ENCODE data around the gene USP20. TPM values are rescaled to one million over a fixed set of nuclear protein-coding genes. Genes with fewer than 3 reads are reported as not detected.

USP20 gene
- total RNA-seq, 2 donors from 2014 or later = 24.4 to 25.8 TPM

DNA sequence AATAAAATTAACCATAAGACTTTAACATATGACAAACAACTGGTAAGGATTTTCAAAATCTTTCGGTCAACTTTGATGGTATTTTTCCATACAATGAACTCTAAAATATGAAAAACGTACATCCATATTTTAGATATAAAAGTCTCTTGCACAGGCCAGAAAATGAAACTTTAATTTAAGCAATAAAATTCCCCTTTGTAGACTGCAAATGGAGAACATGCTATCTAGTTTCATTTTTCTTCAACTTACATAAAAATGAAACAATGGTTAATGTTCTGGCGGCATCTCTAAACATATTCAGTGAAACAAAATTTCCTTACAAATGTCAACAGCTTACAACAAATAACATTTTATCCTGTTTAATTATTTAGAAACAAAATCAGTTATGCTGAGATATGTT is 84.0 kb downstream of the USP20 start:
- H3K27ac Mint-ChIP-seq = no peak overlapping the region
- Histone ChIP-seq H3K27me3 (ENCODE audit: control insufficient read depth, insufficient read depth, low read length, poor library complexity, severe bottlenecking) (no peaks in the 10 kb centered on the region), H3K36me3 (ENCODE audit: control insufficient read depth, insufficient read depth, low read length) (peaks cover 42% of the 10 kb centered on the region), H3K9me3 (ENCODE audit: control insufficient read depth, low read length) (no peaks in the 10 kb centered on the region), H3K9ac (ENCODE audit: extremely low read depth, low read length, poor library complexity, severe bottlenecking) (no peak overlapping the region), H3K4me3 (ENCODE audit: low read length) (no peak overlapping the region), H3K4me1 (ENCODE audit: control insufficient read depth, insufficient read depth, low read length) (no peaks in the 10 kb centered on the region), H3K27ac (ENCODE audit: low read depth, low read length) (no peak overlapping the region)
- no peaks in the 10 kb centered on the region for H3K4me1 Mint-ChIP-seq
- DNase-seq = no peak
- WGBS, 2 experiments (ENCODE audit: insufficient coverage in 1 of 2, insufficient read length in 1 of 2) = 40 to 64% methylated on average over 2 to 3 of the region's 3 CpGs
- H3K4me3 Mint-ChIP-seq = no peak overlapping the region
- no peaks in the 10 kb centered on the region for H3K9me3 Mint-ChIP-seq
- no peak for TF ChIP-seq CTCF (conservative IDR thresholded peaks at IDR 0.05)
- no peaks in the 10 kb centered on the region for H3K27me3 Mint-ChIP-seq (ENCODE audit: insufficient read depth)
- peaks cover 12% of the 10 kb centered on the region for H3K36me3 Mint-ChIP-seq (ENCODE audit: low read depth)

DNA sequence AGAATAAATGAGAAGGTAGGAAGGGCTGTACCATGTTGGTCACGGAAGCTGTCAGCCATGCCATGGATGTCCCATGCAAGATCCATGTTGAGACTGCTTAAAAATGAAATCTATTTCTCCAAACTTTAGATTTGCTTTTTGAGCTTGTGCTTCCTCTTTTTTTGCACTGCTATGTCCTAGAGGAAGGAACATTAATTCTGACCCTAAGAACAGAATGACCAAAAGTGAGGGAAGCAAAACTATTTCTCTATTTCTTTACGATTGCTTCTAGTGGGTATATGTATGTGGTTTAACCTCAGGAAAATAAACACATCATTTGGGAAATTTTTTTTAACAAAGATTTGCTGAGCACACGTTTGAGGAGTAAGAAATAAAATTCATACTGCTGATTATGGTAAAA is 84.6 kb downstream of the USP20 start:
- H3K27me3 Mint-ChIP-seq (ENCODE audit: insufficient read depth) = no peaks in the 10 kb centered on the region
- 90 to 94% methylated on average over 3 of the region's 3 CpGs for WGBS, 2 experiments (ENCODE audit: insufficient coverage in 1 of 2, insufficient read length in 1 of 2)
- H3K27ac Mint-ChIP-seq = no peak overlapping the region
- no peak for TF ChIP-seq CTCF (conservative IDR thresholded peaks at IDR 0.05)
- H3K4me1 Mint-ChIP-seq = no peaks in the 10 kb centered on the region
- Histone ChIP-seq H3K4me3 (ENCODE audit: low read length) (no peak overlapping the region), H3K4me1 (ENCODE audit: control insufficient read depth, insufficient read depth, low read length) (no peaks in the 10 kb centered on the region), H3K36me3 (ENCODE audit: control insufficient read depth, insufficient read depth, low read length) (peaks cover 48% of the 10 kb centered on the region), H3K9ac (ENCODE audit: extremely low read depth, low read length, poor library complexity, severe bottlenecking) (no peak overlapping the region), H3K9me3 (ENCODE audit: control insufficient read depth, low read length) (no peaks in the 10 kb centered on the region), H3K27me3 (ENCODE audit: control insufficient read depth, insufficient read depth, low read length, poor library complexity, severe bottlenecking) (no peaks in the 10 kb centered on the region), H3K27ac (ENCODE audit: low read depth, low read length) (no peak overlapping the region)
- H3K4me3 Mint-ChIP-seq = no peak overlapping the region
- peaks cover 18% of the 10 kb centered on the region for H3K36me3 Mint-ChIP-seq (ENCODE audit: low read depth)
- no peak for DNase-seq
- H3K9me3 Mint-ChIP-seq = no peaks in the 10 kb centered on the region

DNA sequence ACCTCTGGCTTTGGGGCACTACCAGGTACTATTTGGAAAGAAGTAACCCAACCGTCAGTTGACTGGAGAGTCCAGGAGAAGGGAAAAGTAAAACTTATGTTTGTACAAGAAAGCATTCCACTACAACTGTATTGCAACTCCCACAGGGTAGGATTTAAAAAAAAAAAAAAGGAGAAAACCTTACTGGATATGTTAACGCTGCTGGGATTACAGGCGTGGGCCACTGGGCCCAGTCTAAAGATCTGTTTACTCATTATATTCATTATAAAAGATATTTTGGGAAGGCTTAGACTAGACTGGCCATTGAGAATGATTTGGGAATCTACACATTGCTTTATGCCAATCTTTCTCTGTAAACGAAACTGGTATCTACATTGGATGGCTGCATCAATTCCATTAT is 86.6 kb downstream of the USP20 start:
- Mint-ChIP-seq H3K27ac (no peak overlapping the region), H3K27me3 (ENCODE audit: insufficient read depth) (no peaks in the 10 kb centered on the region), H3K36me3 (ENCODE audit: low read depth) (peaks cover 27% of the 10 kb centered on the region), H3K9me3 (no peaks in the 10 kb centered on the region), H3K4me3 (no peak overlapping the region), H3K4me1 (no peaks in the 10 kb centered on the region)
- no peaks in the 10 kb centered on the region for H3K27me3 ChIP-seq (ENCODE audit: control insufficient read depth, insufficient read depth, low read length, poor library complexity, severe bottlenecking)
- no peak overlapping the region for H3K27ac ChIP-seq (ENCODE audit: low read depth, low read length)
- no peaks in the 10 kb centered on the region for H3K9me3 ChIP-seq (ENCODE audit: control insufficient read depth, low read length)
- no peak overlapping the region for H3K9ac ChIP-seq (ENCODE audit: extremely low read depth, low read length, poor library complexity, severe bottlenecking)
- peaks cover 59% of the 10 kb centered on the region for H3K36me3 ChIP-seq (ENCODE audit: control insufficient read depth, insufficient read depth, low read length)
- H3K4me1 ChIP-seq (ENCODE audit: control insufficient read depth, insufficient read depth, low read length) = no peaks in the 10 kb centered on the region
- 93 to 100% methylated on average over 1 to 2 of the region's 4 CpGs for WGBS, 2 experiments (ENCODE audit: insufficient coverage in 1 of 2, insufficient read length in 1 of 2)
- TF ChIP-seq CTCF (conservative IDR thresholded peaks at IDR 0.05) = no peak
- no peak for DNase-seq
- H3K4me3 ChIP-seq (ENCODE audit: low read length) = no peak overlapping the region
